ENCODE data around the gene ASB3. TPM values are rescaled to one million over a fixed set of nuclear protein-coding genes. Genes with fewer than 3 reads are reported as not detected.

The ASB3 gene
- total RNA-seq, 1 donor from 2014 or later = 36.6 TPM

GRCh38 chr2:53819634-53820033 is 32.9 kb upstream of the ASB3 start:
- H3K27ac Mint-ChIP-seq = no peak overlapping the region
- DNase-seq (ENCODE audit: low spot score in 2 of 2, unreplicated experiment in 2 of 2) = no peak
- no peak overlapping the region for H3K4me3 Mint-ChIP-seq
- H3K4me1 Mint-ChIP-seq = no peaks in the 10 kb centered on the region
- TF ChIP-seq CTCF (IDR thresholded peaks at IDR 0.05; ENCODE audit: unreplicated experiment) = no peak
- peaks cover 21% of the 10 kb centered on the region for H3K36me3 Mint-ChIP-seq
- no peaks in the 10 kb centered on the region for H3K27me3 Mint-ChIP-seq (ENCODE audit: low read depth)
- no peaks in the 10 kb centered on the region for H3K9me3 Mint-ChIP-seq

- Mint-ChIP-seq H3K9me3 (no peaks in the 10 kb centered on the region), H3K27ac (peak overlapping the region; percentile 47), H3K4me1 (no peaks in the 10 kb centered on the region), H3K36me3 (peaks cover 22% of the 10 kb centered on the region), H3K4me3 (no peak overlapping the region), H3K27me3 (ENCODE audit: low read depth) (no peaks in the 10 kb centered on the region)
- no peak for TF ChIP-seq CTCF (IDR thresholded peaks at IDR 0.05; ENCODE audit: unreplicated experiment)
- DNase-seq (ENCODE audit: low spot score in 2 of 2, unreplicated experiment in 2 of 2) = no peak
Observed at GRCh38 chr2:53818854-53819435, 32.2 kb upstream of the ASB3 start.

DNA sequence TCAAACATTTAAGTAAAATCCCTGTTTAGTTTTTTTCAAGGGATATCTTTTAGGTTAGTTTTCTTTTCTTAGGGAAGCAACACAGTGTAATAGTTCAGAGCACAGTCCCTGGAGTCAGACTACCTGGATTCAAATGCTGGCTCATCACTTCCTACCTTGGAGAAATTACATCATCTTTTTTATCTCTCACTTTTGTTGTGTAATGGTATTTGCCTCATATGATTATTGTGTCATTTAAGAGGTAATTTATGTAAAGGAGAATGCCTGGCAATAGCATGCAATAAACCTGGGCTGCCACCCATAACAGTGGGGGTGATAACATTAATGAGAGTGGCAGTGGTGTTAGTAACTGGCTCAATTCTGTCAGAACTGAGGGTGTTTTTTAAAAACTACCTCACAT is 26.4 kb upstream of the ASB3 start:
- no peak for TF ChIP-seq CTCF (IDR thresholded peaks at IDR 0.05; ENCODE audit: unreplicated experiment)
- Mint-ChIP-seq H3K36me3 (peaks cover 39% of the 10 kb centered on the region), H3K27ac (no peak overlapping the region), H3K4me1 (no peaks in the 10 kb centered on the region), H3K9me3 (no peaks in the 10 kb centered on the region), H3K27me3 (ENCODE audit: low read depth) (no peaks in the 10 kb centered on the region), H3K4me3 (no peak overlapping the region)
- no peak for DNase-seq (ENCODE audit: low spot score in 2 of 2, unreplicated experiment in 2 of 2)

DNA sequence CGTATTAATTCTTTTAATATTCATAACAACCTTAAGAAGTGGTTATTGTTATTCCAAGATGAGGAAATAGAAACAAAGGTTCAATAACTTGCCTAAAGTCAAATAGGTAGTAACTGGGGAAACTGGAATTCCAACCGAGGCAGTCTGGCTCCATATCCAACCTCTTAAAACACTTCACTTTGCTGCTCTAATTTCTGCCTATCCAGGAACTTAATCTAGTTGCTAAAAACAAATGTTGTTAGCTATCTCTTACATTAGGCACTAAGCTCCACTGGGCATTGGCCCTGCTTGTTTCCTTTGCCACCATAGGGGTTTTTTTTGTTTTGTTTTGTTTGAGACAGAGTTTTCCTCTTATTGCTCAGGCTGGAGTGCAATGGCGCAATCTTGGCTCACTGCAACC is 24.8 kb upstream of the ASB3 start:
- Mint-ChIP-seq H3K9me3 (no peaks in the 10 kb centered on the region), H3K4me1 (no peaks in the 10 kb centered on the region), H3K4me3 (no peak overlapping the region), H3K36me3 (peaks cover 36% of the 10 kb centered on the region), H3K27ac (no peak overlapping the region), H3K27me3 (ENCODE audit: low read depth) (no peaks in the 10 kb centered on the region)
- no peak for DNase-seq (ENCODE audit: low spot score in 2 of 2, unreplicated experiment in 2 of 2)
- TF ChIP-seq CTCF (IDR thresholded peaks at IDR 0.05; ENCODE audit: unreplicated experiment) = no peak

GRCh38 chr2:53802617-53803151 is 15.9 kb upstream of the ASB3 start:
- TF ChIP-seq CTCF (IDR thresholded peaks at IDR 0.05; ENCODE audit: unreplicated experiment) = no peak
- Mint-ChIP-seq H3K9me3 (no peaks in the 10 kb centered on the region), H3K27me3 (ENCODE audit: low read depth) (no peaks in the 10 kb centered on the region), H3K4me1 (peaks cover 5% of the 10 kb centered on the region), H3K36me3 (peaks cover 23% of the 10 kb centered on the region), H3K4me3 (no peak overlapping the region), H3K27ac (no peak overlapping the region)
- DNase-seq (ENCODE audit: low spot score in 2 of 2, unreplicated experiment in 2 of 2) = no peak

Data from mesothelial cell of epicardium (in vitro differentiated cells).